GM19463 (cell line): ENCODE measurements around the gene SBNO2.

Source experiments
- ATAC-seq: cut with Tn5 transposase; IDR thresholded peaks from one replicate; pipeline ENCODE4 v1.9.1; 2021; ENCODE audit warnings: mild to moderate bottlenecking, moderate library complexity; ENCODE audit not compliant: unreplicated experiment

The SBNO2 gene

DNA sequence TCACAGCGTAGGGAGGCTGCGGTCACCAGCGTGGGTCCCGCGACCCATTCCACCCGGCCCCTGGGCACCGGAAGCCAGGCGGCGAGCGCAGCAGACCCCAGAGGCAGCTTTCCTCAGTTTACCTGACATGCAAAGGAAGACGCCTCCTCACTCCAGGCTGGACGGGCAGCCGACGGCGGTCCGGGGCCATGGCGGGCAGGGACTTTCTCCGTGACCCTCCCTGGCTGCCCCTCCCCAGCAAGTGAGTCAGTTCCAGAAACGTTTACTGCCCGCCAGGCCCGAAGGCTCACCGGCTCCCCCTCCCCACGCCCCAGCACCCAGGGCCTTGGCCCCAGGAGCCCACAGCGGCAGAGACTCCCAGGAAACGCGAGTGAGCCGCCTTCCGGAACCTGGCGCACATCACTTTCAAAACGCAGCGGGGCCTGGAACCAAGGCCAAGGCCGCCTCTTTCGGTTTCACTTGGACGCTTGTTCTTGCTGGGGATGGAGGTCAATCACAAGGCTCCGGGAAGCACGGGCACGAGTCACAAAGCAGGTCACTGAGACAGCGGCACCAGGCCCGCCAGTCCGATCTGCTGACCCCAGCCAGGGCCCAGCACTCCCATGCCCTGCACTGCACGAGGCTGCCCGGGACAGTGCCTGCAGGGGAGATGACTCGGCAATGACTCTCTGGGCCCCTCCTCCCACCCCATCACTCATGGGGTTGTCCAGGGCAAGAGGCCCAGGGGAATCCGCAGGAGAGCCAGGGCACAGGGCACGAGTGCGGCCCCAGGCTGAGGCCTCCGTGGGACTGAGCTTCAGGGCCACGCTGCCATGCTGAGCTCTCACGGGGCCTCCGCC lies 5.3 kb downstream of the SBNO2 start:
- ATAC-seq = no peak

DNA sequence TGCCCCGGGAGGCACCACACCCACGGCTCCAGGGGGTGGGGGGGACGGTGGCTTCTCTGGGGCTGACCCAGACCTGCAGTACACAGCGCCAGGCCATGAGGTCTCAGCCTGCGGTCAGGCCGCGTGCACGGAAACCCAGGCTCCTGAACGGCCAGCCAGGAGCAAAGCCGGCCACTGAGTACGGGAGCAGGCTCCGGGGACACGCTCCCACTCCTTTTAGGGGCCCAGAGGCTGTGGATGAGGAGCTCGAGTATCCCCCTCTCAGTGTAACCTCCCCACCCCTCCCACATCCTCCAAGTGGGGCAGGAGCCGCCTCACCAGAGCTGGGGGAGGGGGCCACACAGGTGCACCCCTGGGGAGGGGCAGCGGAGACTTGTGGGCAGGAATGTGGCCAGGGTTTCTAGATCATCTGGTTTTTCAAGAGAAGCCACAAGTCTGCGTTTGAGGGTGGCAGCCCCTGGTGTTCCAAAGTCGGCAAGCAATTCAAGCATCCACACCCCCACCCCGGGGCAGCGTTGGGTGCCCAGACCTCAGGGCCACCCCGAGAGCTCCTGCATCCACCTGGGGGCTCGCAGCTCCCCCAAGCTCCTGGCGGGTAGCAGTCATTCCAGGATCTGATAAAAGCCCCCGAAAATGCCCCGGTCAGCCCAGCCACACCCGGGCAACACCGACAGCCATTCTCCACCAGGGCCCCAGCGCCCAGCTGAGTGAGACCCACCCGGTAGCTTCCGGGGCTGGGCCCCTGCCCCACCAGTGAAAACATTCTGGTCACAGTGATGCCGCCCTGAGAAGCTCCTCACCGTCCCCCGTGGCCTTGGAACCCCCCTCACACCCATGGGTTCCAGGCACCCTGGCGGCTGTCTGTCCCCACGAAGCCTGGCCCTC lies 6.1 kb downstream of the SBNO2 start:
- ATAC-seq = no peak

DNA sequence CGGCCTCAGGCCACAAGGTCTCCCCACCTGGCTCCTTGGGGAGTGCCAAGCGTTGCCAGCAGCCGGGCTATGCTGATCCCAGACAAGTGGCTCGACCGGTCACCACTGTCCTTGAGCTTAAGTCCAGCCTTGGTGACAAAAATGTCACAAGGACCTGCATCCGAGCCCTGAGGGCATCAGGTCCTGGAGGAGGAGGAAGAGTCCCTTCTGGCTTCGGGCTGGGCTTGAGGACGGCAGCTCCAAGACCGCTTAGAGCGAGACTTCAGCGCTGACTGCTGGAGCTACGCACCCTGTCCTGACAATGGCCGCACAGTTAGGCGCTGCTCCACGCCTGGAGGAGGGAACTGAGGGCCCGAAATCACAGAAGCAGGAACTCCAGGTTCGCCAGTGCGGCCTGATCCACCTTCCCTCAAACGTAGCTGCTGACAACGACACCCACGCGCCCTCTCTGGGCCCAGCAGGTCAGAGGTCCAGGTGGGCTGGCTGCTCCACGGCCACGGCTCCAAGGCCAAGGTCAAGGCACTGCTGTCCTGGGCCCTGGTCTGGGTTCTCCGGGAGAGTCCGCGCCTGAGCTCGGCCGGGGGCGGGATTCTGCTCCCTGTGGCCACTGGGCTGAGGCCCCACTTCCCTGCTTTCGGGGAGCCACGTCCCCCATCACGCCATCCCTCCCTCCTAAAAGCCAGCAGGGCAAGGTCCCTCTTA lies 7.0 kb downstream of the SBNO2 start:
- ATAC-seq = no peak

DNA sequence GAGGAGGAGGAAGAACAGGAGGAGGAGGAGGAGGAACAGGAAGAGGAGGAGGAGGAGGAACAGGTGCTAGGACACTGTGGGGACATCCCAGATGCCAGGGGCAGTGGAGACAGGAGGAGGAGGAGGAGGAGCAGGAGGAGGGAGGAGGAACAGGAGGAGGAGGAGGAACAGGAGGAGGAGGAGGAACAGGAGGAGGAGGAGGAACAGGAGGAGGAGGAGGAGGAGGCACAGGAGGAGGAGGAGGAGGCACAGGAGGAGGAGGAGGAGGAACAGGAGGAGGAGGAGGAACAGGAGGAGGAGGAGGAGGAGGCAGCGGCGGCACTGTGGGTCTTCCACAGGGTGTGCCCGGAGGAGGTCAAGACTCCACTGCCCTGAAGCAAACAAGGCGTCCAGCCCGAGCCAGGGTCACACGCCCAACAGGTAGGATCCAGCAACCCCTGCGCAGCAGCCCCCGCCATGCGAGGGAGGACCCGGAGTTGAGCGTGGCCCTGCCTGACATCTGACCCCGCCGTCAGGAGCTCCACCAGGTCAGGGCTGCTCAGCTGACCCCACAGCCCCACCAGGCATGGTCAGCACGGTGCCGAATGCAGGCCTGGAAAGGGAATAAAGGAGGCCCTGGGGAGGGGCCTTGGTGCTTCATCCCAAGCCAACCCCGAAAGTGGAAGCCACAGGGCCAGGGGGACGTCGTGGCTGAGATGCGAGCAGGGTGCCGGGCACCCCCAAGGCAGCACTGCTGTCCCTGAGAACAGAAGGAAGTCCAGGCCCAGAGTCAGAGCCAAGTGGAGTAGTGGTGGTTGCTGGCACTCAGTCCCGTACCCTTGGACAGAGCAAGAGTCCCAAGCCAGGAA lies 9.2 kb downstream of the SBNO2 start:
- no peak for ATAC-seq

DNA sequence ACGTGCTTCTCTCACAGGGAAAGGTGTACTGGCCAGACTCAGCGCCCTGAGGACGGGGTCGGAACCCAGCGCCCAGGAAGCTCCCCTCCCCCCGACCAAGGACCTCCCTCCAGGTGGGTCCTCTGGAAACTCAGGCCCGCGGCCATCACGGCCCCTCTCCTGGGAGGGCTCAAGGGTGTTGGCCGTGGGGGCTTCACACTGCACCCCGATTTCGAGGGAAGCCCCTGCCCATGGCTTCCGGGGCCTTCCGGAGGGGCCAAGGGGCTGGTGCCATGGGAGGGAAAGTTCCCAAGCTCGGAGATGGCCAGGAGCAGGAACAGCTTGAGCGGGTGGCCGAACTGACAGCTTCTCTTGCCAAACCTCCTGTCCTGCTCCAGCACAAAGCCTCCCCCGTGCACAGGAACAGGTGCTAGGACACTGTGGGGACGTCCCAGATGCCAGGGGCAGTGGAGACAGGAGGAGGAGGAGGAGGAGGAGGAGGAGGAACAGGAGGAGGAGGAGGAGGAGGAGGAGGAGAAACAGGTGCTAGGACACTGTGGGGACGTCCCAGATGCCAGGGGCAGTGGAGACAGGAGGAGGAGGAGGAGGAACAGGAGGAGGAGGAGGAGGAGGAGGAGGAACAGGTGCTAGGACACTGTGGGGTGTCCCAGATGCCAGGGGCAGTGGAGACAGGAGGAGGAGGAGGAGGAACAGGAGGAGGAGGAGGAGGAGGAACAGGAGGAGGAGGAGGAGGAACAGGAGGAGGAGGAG lies 10.0 kb downstream of the SBNO2 start:
- ATAC-seq = no peak

DNA sequence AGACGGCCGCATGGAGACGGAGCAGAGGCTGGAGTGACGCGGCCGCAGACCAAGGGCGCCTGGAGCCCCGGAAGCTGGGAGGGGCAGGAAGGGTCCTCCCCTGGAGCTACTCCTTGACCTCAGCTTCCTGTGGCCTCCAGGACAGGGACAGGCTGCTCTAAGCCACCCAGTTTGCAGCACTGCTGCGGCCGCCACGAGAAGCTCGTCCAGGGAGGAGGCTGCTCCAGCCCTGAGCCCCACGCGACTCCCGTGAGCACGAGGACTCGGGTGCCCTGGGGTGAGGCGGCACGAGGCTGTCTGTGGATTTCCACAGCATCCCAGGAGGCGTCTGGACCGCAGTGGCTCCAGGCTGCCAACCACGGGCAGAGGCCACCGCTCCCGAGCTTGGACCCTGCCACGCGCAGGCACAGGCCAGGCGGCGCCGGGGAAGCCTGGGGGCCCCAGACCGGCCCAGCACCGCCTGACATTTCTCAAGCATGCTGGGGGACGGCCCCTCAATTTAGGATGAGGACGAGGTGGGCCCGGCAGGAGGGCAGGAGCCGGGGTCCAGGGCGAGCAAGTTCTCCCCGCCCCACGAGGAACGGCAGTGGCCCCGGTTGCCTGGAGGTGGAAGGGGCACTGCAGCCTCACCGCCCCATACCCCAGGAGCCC lies 10.7 kb downstream of the SBNO2 start:
- ATAC-seq = no peak

DNA sequence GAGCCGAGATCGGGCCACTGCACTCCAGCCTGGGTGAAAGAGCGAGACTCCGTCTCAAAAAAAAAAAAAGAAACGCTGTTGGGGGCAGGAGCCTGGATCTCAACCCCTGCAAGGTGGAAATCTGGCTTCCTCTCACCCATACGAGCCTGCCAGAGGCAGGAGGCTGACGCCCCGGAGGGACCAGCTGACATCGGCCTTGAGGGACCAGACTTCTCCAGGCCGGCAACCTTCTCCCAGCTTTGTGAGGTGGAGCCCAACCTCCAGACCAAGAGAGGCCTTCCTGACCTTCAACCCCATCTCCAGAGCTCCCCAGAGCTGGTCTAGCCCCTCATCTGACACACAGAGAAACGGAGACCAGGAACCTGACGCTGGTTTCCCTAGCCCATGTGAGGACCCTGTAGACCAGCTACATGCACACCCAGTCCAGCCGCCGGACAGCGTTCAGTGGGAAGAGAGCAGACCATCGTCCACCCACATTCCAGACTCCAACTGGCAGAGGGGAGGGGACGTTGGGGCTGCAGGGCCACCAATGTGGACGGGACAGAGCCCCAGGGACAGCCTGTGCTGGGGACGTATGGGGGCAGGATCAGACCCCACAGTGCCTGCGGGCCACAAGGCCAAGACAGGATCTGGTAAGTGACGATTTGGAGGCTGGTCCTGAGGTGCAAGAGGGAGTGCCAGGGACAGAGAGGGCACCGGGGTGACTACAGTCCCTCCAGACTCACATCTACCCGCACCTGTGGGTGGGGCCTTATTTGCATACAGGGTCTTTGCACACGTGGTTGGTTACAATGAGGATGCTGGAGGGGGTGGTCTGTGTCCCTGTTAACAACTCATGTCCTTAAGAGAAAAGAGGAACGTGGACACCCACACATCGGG lies 11.4 kb downstream of the SBNO2 start:
- no peak for ATAC-seq

DNA sequence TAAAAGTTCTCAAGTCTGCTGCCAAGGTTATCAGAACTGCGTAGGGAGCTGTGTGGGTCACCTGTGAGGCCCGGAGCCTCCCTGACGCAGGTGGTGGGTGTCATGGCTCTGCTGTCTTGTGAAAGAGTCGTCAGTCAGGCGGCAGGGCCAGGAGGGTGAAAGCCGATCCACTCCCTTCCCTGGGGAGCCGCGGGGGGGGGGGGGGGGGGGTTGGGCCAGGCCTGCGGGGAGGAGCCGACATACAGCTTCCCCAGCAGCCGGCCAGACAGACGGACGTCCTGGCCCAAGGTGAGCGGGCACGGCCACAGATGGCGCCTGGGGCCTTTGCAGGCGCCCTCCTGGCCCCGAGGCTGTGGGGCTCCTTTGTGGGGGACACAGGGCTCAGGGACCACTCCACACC lies 12.4 kb downstream of the SBNO2 start:
- no peak for ATAC-seq

DNA sequence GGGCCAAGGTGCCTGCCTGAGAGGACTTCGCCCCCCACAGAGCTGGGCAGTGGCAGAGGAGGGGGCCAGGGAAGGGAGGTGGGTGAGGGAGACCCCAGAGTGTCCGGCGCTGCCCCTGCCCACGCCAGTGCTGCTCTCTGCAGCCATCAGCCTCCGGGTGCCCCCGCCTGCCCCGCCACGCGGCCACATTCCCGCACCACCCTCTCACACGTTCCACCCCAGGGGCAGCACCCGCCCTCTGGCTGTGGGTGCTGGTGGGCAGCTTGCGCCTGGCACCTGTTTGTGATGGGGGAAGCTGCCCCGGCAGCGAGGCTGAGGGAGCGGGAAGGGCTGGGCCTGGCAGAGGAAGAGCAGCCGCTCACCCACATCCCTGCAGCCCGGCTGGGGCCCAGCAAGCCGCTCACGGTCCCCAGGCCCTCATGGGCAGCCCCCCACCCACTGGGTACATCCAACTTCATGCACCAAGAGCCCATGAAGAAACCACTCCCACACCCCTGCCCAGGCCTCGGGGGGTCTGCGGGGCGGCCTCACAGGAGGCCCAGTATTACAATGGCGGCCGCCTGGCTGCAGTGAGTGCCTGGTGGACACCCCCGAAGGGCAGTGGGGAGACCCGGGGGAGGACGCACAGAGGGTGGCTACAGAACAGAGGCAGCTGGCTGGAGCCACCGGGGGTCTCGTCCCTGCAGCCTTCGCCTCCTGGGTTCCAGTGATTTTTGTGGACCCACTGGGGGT lies 14.0 kb downstream of the SBNO2 start:
- no peak for ATAC-seq

DNA sequence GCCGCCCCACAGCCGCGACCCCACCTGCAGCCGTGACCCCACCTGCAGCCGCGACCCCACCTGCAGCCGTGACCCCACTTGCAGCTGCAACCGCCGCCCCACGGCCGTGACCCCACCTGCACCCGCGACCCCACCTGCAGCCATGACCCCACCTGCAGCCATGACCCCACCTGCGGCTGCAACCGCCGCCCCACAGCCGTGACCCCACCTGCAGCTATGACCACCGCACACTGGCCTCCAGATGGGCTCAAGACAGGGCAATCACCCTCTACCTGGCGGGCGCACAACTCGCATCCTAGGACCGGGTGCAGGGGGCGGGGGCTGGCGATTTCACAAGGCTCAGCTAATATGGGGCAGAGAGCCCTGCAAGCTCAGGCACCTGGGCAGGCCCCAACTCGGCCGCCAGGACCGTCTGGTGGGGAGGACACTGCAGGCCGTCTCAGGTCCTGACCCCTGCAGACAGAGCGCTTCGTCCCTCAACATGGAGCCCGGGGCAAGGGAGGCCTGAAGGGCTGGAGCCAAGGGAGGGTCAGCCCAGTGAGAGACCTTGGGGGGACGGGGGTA lies 15.1 kb downstream of the SBNO2 start:
- no peak for ATAC-seq

DNA sequence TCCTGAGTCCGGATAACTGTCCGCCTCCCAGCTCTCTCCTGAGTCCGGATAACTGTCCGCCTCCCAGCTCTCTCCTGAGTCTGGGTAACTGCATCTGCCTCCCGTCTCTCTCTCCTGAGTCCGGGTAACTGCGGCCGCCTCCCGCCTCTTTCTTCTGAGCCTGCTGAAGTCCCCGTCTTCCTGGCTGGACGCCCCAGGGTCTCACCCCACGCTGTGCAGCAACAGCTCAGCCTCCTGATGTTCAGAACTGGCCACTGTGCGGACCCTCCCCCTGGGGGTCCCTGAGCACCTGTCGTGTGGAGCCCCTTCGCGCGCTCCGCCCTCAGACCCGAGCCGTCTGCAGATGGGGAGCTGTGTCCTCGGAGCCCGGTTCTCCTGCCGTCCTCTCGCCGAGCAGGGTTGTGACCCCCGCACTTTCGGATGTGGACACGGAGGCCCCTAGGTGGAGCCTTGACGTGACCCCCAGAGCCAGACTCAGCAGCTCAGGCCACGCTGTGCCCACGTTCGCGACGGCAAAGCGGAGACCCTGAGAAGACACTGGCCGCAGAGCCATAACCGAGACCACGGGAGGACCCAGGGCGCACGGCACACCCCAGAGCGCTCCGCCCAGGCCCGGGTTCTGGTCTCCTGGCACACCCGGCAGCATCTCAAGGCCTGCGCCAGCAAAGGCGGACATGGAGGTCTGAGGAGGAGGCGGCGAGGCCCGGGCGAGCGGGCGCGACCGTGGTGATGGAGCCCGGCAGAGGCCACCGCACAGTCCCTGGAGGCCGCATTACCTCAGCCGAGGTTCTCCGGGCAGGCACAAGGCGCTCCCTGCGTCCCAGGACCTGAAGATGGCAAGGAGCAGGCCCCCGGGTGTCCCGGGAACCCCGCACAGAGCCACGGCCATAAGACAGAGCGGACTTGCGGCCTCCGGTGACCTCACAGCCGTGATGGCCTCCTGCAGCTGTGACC lies 15.9 kb downstream of the SBNO2 start:
- ATAC-seq = no peak

DNA sequence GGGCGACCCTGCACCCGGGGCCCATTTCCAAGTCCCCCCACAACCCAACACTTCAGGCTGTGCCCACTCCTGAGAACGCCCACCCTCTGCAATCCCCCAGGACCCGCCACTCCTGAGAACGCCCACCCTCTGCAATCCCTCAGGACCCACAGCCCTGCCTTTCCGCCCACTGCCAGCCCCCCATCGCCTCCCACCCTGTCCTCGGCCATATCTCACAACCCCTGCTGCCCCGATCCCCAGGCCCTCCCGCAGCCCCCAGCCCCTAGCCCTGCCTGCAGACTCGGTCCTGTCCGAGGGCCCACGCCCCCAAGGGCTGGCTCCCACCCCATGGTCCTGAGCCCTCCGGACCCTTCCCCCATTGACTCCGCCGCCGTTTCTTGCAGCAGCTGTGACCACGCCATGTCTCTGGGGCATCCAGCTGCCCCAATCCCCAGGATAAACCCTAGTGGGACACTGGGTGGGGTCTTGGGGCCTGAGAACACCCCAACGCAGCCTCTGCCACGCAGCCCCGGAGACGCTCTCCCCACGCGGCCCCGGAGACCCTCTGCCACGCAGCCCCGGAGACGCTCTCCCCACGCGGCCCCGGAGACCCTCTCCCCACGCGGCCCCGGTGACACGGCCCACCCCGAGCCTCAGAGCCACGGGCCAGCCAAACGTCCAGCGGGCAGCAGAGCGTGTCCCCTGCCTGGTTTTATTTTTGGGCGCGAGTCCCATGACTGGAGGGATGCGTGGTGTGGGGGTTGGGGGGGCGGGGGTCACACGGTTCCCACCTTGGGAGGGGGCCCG lies 17.0 kb downstream of the SBNO2 start:
- no peak for ATAC-seq

DNA sequence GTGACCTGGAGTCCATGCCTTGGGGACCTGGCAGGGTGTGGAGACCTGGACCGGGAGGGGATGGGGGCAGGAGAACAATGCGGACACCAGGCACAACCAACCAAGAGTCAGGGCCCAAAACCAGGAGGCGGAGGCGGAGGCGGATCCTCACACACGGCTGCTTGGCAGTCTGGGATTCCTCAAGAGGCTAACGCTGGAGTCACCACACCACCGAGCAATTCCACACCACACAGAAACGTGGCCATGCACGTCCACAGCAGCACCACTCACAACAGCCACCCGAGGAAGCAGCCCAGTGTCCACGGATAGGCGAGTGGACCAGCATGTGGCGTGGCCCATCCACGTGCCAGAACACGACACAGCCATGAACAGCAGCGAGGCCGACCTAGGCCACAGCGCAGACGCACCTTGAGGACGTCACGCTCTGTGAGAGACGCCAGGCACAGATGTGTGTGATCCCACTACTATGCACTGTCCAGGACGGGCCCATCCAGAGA lies 17.7 kb downstream of the SBNO2 start:
- ATAC-seq = no peak

DNA sequence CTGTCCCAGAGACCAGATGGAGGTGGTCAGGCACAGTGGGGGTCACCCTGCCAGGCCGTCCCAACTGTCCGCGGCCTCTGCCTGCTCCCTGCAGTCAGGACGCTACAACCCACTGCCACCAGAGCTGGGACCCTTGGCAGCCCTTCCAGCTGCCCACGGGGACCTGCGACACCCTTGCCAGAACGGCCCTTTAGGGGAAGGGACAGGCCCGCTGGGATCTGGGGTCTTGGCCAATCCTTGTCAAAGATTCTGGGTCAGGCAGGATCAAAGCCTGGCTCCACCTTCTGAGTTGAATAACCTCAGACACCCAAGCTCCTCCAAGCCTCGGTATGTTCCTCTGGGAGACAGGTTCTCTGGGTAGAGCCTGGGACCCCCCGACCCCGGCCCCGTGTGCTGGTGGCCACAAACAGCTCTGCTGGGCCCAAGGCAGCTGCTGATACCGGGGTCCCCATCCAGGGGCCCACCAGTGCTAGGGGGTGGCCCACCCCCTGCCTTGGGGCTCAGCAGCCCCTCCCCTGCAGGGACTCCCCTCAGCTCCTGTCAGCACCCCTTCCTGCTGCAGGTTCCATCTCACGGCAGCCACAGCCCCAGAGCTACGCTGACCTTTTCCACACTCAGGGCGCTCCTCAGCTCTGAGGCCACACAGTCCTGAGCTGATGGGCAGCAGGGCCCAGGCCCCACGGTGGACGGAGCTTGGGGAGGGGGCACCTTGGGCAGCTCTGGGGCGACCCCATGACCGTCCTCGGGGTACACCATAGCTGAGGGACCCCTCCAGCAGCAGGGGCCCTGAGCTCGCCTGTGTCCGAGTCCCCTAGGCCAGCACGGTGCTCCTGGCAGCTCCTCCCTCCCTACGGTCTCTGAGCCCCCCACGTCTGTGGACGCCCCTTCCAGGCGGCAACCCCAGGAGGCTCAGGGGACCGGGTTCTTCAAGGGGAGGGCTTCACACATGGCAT lies 18.4 kb downstream of the SBNO2 start:
- no peak for ATAC-seq
